HL-60 (cell line): Measurements from ENCODE around the gene RHOU.

Experiments
- CTCF ChIP-seq: IDR thresholded peaks from one replicate; pipeline ENCODE4 v1.5.1; 2011; ENCODE audit warnings: low read length, control low read depth, inconsistent platforms; ENCODE audit not compliant: insufficient read depth
- GABPA ChIP-seq: IDR thresholded peaks from 2 replicates; pipeline ENCODE4 v1.6.1; 2012; ENCODE audit warnings: low read depth
- POLR2AphosphoS5 ChIP-seq: IDR thresholded peaks from 2 replicates; pipeline ENCODE4 v1.6.1; 2012; ENCODE audit warnings: low read depth
- REST ChIP-seq: IDR thresholded peaks from 2 replicates; pipeline ENCODE4 v1.6.1; 2012; ENCODE audit warnings: low read depth; ENCODE audit not compliant: insufficient replicate concordance
- SPI1 ChIP-seq: IDR thresholded peaks from 2 replicates; pipeline ENCODE4 v1.6.1; 2012; ENCODE audit warnings: low read depth, mild to moderate bottlenecking, borderline replicate concordance

- TF ChIP-seq CTCF (no peak), GABPA (no peak), POLR2AphosphoS5 (no peak), REST (no peak), SPI1 (no peak)
Measured at GRCh38 chr1:228770779-228771223, 35.5 kb downstream of the RHOU start.
